ENCODE measurements around the gene LENEP.

The LENEP gene, protein sequence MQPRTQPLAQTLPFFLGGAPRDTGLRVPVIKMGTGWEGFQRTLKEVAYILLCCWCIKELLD

DNA sequence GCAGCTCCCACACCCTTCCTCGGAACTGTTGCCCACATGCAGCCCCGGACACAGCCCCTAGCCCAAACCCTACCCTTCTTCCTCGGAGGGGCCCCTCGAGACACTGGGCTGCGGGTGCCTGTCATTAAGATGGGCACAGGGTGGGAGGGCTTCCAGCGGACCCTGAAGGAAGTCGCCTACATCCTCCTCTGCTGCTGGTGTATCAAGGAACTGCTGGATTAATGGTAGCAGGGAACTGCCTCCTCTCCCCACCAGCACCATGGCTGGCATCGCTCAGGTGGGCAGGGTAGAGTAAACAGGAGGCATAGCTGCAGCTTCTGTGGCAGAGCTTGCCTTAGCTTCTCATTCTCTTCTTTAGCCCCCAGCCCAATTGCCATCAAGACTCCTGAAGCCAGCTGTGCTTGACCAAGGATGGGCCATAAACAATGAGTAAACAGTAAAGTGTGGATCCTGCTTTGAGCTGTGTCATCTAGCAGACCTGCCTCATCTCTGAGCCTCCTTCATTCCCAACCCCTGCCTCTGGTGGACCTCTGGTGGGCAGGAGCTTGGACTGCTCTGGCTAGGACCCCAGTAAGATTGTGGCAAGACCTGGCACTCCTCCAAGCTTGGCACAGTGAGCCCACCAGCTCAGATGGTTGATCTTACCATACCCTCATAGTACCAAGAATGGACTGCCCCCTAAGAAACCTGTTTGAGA, at the start of gene LENEP:
Gene LENEP (plus strand): TSS at position 15 of the 697 bp plus-strand sequence. CDS start 22 bp downstream, at position 37.
- Histone ChIP-seq H3K9me3 (ENCODE audit: severe bottlenecking) (no peaks in the 10 kb centered on the region), H3K27me3 (ENCODE audit: insufficient read depth, low read depth, severe bottlenecking) (no peaks in the 10 kb centered on the region), H3K4me3 (ENCODE audit: low read depth, low read length) (no peak within 1 kb of the TSS), H3K36me3 (peaks cover 31% of the 10 kb centered on the region), H3K27ac (no peak within 1 kb of the TSS)
- TF ChIP-seq, protein P1, sequence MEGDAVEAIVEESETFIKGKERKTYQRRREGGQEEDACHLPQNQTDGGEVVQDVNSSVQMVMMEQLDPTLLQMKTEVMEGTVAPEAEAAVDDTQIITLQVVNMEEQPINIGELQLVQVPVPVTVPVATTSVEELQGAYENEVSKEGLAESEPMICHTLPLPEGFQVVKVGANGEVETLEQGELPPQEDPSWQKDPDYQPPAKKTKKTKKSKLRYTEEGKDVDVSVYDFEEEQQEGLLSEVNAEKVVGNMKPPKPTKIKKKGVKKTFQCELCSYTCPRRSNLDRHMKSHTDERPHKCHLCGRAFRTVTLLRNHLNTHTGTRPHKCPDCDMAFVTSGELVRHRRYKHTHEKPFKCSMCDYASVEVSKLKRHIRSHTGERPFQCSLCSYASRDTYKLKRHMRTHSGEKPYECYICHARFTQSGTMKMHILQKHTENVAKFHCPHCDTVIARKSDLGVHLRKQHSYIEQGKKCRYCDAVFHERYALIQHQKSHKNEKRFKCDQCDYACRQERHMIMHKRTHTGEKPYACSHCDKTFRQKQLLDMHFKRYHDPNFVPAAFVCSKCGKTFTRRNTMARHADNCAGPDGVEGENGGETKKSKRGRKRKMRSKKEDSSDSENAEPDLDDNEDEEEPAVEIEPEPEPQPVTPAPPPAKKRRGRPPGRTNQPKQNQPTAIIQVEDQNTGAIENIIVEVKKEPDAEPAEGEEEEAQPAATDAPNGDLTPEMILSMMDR (IDR thresholded peaks at IDR 0.05; ENCODE audit: low read depth, low read length) = no peak
- DNase-seq = peak; percentile 27

DNA sequence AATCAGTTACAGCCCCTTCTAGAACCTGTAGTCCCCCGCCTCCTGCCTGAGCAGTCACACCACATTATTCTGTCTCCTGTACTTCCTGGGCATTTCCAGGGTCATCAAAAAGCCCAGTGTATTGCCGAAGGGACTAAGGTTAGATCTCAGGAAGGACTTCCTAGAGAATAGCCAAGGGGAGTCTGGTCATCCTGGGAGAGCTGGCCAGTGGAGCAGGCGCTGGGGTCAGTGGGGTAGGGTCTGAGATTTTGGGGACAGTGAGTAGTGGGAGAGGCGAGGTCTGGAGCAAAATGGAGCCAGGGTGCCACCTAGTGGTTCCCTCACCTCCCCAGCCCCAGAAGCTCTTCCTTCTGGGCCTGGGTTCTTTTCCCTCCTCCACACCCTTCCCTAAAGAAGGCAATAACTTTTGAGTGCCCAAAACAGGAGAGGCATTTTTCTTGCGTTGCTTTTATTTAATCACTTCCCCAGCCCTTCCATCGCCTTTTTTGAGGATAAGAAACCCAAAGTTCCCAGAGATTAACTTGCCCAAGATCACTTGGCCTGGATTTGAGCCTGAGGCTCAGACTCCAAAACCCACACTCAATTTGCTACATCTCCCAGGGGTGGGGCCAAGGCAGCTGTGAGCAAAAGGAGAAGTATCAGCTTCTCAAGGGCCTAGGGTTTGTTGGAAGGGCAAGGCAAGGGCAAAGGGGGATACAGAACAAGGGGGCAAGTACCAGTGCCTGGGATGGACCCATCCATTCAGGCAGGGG, 49.6 kb upstream of the LENEP start:
- Histone ChIP-seq H3K27ac (0 out of 2 replicates have a peak overlapping the region, but pooled peaks have one; percentile 7), H3K9me3 (ENCODE audit: severe bottlenecking) (no peaks in the 10 kb centered on the region), H3K36me3 (peaks cover 46% of the 10 kb centered on the region), H3K27me3 (ENCODE audit: insufficient read depth, low read depth, severe bottlenecking) (no peaks in the 10 kb centered on the region), H3K4me3 (ENCODE audit: low read depth, low read length) (no peak overlapping the region)
- DNase-seq = peak; percentile 76
- TF ChIP-seq, protein P1 (IDR thresholded peaks at IDR 0.05; ENCODE audit: low read depth, low read length) = peak; percentile 100

DNA sequence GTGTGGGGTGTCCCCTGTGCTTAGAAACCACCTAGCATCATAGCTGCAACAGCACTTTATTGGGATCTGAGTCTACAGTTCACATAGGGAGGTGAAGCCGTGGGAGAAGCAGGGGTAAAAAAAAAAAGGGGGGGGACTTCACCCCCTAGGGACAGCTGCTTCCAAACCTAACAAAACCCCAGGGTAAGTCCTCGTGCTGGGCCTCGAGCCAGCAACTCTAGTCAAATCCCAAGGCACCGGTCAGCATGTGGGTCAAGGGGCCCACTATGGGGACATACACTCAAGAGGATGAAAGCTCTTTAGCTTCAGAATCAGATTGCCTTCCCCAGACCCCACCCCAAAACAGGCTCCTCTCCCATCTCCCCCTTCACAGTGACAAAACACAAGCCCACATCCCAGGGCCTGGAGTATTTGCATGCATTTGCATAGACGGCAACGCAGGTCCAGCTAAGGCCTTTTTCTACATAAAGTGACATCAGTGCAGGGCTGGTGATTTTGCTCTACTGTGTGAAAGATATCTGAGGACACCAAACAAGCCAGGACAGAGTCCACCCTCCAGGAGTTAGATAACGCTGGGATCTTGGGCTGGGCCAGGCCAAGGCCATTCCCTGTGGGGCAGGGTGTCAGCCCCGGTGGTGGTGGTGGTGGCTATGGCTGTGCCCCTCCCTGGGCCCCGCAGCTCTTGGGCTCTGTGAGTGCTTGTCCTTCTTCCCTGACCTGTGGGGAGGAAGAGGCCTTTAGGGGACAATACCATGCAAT, 48.8 kb upstream of the LENEP start:
- H3K4me3 ChIP-seq (ENCODE audit: low read depth, low read length) = no peak overlapping the region
- H3K27me3 ChIP-seq (ENCODE audit: insufficient read depth, low read depth, severe bottlenecking) = no peaks in the 10 kb centered on the region
- H3K27ac ChIP-seq = 0 out of 2 replicates have a peak overlapping the region, but pooled peaks have one; percentile 7
- TF ChIP-seq, protein P1 (IDR thresholded peaks at IDR 0.05; ENCODE audit: low read depth, low read length) = no peak
- DNase-seq = no peak
- no peaks in the 10 kb centered on the region for H3K9me3 ChIP-seq (ENCODE audit: severe bottlenecking)
- peaks cover 49% of the 10 kb centered on the region for H3K36me3 ChIP-seq

DNA sequence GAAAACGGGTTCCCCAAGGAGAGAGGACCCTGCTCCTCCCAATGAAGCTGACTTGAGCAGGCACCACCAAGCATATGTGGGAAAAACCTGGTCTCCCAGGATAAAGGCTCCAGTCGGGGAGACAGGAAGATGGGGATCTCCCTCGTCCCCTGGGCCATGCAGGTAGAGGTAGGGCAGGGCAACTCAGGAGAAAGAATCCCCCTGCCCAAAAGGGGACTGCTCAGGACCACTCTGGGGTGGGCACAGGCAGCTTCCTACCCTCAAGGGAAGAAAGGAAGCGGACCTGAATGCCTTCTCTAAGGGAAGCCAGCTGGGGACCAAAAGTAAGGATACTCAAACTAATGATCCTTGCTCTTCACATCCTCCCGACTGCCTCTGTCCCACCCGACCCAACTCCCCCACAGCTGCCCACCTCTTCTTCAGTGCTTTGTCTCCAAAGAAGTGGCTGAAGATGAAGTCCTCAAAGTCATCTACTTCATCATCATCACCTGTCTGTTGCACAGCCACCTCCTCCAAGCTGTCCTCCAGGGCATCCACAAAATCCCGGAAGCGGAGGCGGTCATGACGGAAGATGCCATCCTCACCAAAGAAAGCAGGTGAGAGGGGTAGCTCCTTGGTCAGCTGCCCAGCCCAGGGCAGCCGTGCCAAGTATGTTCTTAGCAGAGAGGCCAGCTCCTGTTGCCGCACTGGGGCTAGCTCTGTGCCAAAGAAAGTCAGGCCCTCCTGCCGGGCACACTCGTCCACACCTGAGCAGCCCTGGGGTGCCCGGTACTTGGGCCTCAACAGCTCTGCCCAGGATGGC, 48.0 kb upstream of the LENEP start:
- Histone ChIP-seq H3K27ac (no peak overlapping the region), H3K36me3 (peaks cover 54% of the 10 kb centered on the region), H3K27me3 (ENCODE audit: insufficient read depth, low read depth, severe bottlenecking) (no peaks in the 10 kb centered on the region), H3K9me3 (ENCODE audit: severe bottlenecking) (no peaks in the 10 kb centered on the region), H3K4me3 (ENCODE audit: low read depth, low read length) (no peak overlapping the region)
- TF ChIP-seq, protein P1 (IDR thresholded peaks at IDR 0.05; ENCODE audit: low read depth, low read length) = no peak
- no peak for DNase-seq
